ENCODE measurements around the gene MXRA5.
A peak's percentile ranks its signal among the peaks of the same experiment; 100 is the strongest.
"Not testable (repeated sequence)": the region's sequence is repeated elsewhere in the genome, so short reads cannot be mapped to it uniquely, and the experiment has no call there.

MXRA5 gene

GRCh38 chrX:3343569-3343968 lies 2.9 kb downstream of the MXRA5 start:
- not testable (repeated sequence) for DNase-seq

- DNase-seq = no peak
Observed at GRCh38 chrX:3340016-3340415, 6.4 kb downstream of the MXRA5 start.

GRCh38 chrX:3326681-3327080 lies 19.8 kb downstream of the MXRA5 start:
- no peak for DNase-seq

- no peak for DNase-seq
Observed at GRCh38 chrX:3320471-3321046, 25.9 kb downstream of the MXRA5 start.

- DNase-seq = no peak
Observed at GRCh38 chrX:3317191-3317718, 29.2 kb downstream of the MXRA5 start.

GRCh38 chrX:3312109-3312508 lies 34.3 kb downstream of the MXRA5 start:
- no peak for DNase-seq

- DNase-seq = no peak
Observed at GRCh38 chrX:3307881-3308280, 38.6 kb downstream of the MXRA5 start.

- no peak for DNase-seq
Observed at GRCh38 chrX:3299636-3300035, 46.8 kb downstream of the MXRA5 start.

- no peak for DNase-seq
Observed at GRCh38 chrX:3295731-3296130, 50.7 kb downstream of the MXRA5 start.

GRCh38 chrX:3293251-3293650 lies 53.2 kb downstream of the MXRA5 start:
- DNase-seq = no peak

- no peak for DNase-seq
Observed at GRCh38 chrX:3290561-3290960, 55.9 kb downstream of the MXRA5 start.

GRCh38 chrX:3286196-3286945 lies 60.1 kb downstream of the MXRA5 start:
- DNase-seq = no peak

- no peak for DNase-seq
Observed at GRCh38 chrX:3280706-3281105, 65.7 kb downstream of the MXRA5 start.

- DNase-seq = not testable (repeated sequence)
Observed at GRCh38 chrX:3273668-3274067, 72.8 kb downstream of the MXRA5 start.

- DNase-seq = no peak
Observed at GRCh38 chrX:3271834-3272186, 74.6 kb downstream of the MXRA5 start.

- DNase-seq = peak in 2 of 51 donors; percentile 0 to 5
Observed at GRCh38 chrX:3271183-3271833, 75.1 kb downstream of the MXRA5 start.

- DNase-seq = no peak
Observed at GRCh38 chrX:3268829-3269228, 77.6 kb downstream of the MXRA5 start.

GRCh38 chrX:3263681-3264126 lies 82.7 kb downstream of the MXRA5 start:
- DNase-seq = no peak

- no peak for DNase-seq
Observed at GRCh38 chrX:3262901-3263300, 83.6 kb downstream of the MXRA5 start.

Data from hypothalamus (tissue), 51 donors.